Activated naive CD8-positive, alpha-beta T cell treated with anti-CD3 and anti-CD28 coated beads, Interleukin-2, amount 50 U/mL, for 16 hours (primary cell): ENCODE results near the gene ADAMTS10.
"Not testable (repeated sequence)": the region's sequence is repeated elsewhere in the genome, so short reads cannot be mapped to it uniquely, and the experiment has no call there.

Source experiments
- DNase-seq: peaks from one replicate; pipeline ENCODE4 v3.0.0-alpha.2; 2020; ENCODE audit warnings: low read depth, low spot score

ADAMTS10 gene

DNA sequence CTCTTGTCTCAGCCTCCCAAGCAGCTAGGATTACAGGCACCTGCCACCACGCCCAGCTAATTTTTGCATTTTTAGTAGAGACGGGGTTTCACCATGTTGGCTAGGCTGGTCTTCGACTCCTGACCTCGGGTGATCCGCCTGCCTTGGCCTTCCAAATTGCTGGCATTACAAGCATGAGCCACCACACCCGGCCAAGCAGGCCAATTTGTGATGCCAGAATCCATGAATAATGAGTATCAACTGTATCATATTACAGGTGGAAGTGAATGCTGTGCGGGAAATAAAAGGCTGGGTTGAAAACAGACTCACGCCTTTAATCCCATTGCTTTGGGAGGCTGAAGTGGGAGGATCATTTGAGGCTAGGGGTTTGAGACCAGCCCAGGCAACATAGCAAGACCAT is 16.3 kb upstream of the ADAMTS10 start:
- DNase-seq, result no peak

DNA sequence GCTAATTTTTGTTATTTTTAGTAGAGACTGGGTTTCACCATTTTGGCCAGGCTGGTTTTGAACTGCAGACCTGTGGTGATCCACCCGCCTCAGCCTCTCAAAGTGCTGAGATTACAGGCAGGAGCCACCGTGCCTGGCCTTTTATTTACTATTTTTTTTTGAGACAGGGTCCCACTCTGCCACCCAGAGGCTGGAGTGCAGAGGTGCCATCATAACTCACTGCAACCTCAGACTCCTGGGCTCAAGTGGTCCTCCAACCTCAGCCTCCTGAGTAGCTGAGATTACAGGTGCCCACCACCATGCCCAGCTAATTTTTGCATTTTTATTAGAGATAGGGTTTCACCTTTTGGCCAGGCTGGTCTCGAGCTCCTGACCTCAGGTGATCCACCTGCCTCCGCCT is 12.4 kb upstream of the ADAMTS10 start:
- DNase-seq, result not testable (repeated sequence)

DNA sequence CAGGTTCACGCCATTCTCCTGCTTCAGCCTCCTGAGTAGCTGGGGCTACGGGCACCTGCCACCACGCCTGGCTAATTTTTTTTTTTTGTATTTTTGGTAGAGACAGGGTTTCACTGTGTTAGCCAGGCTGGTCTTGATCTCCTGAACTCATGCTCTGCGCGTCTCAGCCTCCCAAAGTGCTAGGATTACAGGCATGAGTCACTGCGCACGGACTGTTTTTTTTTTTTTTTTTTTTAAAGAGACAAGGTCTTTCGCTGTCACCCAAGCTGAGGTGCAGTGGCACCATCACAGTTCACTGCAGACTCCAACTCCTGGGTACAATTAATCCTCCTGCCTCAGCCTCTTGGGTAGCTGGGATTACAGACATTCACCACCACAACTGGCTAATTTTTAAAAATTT is 8.2 kb upstream of the ADAMTS10 start:
- DNase-seq, result no peak

DNA sequence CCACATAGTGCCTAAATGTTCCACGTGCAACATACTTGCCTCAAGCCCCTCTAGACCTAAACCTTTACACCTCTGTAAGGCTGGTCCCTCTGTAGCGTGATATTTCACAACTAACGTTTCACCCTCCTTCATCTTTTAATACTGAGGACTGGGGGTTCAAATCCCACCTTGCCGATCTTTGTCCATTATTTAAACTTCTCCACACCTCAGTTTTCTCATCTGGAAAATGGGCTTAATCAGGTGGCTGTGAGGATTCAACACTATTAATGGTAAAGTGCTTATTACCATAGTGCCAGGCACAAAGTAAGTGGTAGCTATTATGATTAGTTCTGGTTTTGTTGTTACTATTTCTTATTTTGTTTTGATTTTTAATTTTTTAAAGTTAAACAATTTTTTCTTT is 7.5 kb upstream of the ADAMTS10 start:
- no peak for DNase-seq

DNA sequence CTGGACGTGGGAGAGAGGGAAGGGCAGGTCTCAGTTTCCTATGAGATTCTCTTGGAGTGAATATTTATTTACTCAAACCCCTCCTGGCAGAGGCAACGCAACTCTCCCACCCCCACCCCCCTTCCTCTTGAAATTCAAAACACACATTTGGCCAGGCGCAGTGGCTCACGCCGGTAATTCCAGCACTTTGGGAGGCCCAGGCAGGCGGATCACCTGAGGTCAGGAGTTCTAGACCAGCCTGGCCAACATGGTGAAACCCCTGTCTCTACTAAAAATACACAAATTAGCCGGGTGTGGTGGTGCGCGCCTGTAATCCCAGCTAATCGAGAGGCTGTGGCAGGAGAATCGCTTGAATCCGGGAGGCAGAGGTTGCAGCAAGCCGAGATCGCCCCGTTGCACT is 6.8 kb upstream of the ADAMTS10 start:
- DNase-seq, result not testable (repeated sequence)

DNA sequence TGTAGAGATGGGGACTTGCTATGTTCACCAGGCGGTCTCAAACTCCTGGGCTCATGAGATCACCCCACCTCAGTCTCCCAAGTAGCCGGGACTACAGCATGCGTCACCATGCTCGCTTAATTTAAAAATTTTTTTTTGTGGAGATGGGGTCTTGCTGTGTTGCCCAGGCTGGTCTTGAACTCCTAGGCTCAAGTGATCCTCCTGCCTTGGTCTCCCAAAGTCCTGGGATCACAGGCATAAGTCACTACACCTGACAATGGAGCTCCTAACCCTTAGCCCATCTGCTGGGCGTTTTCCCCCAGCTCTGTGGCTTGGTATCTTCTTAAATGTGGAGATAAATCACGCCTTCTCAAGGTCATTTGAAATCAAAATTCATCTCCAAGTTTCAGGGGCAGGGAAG is 6.3 kb upstream of the ADAMTS10 start:
- DNase-seq, result no peak

DNA sequence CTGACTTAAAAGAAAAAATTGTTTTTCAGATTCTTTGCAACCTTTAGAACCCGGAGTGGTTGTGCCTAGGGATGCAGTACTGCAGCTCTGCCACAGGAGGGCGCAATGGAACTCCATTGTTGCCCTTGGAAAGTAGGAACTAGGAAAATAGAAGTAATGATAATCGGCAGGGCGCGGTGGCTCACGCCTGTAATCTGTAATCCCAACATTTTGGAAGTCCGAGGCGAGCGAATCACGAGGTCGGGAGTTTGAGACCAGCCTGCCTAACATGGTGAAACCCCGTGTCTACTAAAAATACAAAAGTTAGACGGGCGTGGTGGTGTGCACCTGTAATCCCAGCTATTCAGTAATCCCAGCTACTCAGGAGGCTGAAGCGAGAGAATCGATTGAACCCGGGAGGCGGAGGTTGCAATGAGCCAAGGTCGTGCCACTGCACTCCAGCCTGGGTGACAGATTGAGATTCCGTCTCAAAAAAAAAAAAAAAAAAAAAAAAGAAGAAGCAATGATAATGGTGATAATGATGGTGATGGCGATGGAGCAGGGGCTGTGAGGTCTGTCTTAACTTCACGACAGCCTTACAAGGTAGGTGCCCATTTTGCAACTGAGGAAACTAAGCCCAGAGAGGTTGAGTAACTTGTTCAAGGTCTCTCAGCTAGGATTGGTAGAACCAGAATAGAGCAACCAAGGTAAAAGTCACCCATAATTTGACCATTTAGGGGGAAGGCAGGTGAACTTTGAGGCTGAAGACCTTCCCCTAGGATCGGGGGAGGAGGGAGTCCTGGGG is 5.5 kb upstream of the ADAMTS10 start:
- DNase-seq, result no peak

DNA sequence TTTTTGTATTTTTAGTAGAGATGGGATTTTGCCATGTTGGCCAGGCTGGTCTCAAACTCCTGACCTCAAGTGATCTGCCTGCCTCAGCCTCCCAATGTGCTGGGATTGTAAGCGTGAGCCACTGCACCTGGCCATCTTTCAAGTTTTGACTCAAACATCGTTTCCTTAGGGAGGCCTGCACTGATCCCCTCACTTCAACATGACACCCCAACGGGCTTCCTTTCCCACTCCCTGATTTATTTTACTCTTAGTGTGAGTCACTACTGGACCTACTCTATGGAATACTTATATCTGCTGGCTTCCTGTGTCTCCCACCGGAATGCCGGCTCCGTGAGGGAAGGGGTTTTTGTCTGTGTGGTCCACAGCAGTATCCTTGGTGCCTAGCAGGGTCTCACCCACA is 4.5 kb upstream of the ADAMTS10 start:
- DNase-seq, result no peak

DNA sequence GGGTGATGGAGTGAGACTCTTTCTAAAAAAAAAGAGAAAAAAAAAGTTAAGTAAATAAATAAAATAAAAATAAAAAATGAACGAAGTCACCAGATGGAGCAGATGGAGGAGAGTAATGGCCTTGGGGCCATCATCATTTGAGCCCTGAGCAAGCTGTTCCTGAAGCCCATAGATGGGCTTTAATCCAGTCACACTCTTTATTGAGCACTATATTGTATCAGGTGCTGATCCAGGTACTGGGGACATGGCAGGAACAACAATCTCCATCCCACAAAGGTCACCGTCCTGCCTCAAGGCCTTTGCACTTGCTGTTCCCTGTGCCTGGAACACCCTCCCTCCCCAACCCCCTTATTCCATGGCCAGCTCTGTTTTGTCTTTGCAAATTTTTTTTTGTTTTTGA is 3.9 kb upstream of the ADAMTS10 start:
- no peak for DNase-seq

DNA sequence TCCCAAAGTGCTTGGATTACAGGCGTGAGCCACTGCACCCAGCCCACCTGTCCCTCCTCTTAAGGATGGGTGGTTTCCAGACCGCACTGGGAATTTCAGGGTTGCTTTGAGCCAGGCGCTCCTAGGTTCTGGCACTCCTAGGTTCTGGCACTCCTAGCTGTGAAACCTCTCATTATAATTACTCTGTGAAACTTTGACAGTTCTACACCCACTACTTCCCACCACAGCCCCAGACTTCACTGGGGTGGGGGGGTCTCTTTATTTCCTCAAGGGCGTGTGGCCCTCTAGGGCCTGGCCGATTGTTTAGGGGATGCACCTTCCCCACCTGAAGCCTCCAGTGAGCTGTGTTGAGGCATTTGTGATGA is 2.3 kb upstream of the ADAMTS10 start:
- no peak for DNase-seq

DNA sequence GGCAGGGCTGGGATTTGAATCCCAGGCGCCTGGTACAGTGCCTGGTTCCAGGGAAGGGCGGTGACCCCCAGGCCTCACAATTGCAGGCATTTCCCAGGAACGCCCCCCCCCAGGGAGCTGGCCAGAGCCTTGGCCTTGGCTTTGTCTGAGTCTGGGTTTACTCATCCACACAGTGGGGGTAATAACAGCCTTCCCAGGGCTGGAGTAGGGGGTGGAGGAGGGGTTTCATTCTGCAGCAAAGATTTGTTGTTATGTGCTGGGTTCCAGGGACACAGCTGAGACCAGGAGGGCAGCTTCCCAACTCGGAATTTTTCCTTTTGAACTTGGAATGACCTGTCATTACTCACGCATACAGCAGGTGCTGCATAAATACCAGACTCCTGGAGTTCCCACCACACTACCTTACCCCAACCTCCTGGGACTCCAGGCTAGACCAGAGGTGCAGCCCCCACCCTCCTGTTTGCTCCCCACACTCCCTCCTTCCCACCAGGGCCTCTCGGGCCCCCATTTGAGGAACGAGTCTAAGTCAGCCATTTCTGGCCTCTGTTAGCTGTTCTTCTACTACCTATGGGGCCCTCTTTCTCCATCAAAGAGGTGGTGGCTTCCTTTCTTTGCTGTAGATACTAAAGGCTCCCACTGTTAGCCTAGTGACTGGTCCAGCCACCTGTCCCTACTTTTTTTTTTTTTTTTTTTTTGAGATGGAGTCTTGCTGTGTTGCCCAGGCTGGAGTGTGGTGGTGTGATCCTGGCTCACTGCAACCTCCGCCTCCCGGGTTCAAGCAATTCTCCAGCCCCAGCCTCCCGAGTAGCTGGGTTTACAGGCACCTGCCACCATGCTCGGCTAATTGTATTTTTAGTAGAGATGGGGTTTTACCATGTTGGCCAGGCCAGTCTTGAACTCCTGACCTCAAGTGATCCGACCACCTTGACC is 1.6 kb upstream of the ADAMTS10 start:
- no peak for DNase-seq

DNA sequence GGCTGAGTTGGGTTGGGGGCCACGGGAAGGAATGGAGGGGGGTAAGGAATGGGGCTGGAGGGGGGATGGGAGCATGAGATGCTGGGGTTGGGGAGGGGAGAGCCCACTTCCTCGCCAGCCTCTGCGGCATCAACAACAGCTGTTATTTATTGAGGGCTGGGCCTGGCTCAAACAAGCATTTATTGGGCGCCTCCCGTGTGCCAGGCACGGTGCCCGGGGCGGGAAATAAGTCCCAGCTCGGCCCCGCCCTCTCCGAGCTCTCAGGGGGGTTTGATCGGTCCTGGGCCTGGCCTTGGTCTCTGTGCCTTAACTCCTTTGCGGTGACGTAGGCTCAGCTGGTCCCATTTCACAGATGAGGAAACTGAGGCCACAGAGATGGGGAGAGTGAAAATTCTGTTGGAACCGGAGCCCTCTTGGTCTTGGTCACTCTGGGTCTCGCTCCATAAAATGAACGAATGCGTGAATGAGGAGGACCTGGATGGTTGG is 919 bp upstream of the ADAMTS10 start:
- no peak for DNase-seq

DNA sequence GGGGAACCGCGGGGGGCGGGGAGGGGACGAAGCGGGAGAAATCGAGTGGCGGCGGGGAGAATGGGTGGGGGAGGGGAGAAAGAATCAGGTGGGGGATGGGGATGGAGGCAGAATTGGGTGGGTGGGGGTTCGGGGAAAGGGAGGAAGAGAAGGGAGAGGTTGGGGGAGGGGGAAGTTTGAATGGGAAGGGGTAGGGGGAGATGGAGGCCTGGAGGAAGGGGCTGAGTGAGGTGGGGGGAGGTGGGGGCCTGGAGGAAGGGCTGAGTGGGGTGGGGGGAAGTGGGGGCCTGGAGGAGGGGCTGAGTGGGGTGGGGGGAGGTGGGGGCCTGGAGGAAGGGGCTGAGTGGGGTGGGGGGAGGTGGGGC is 403 bp upstream of the ADAMTS10 start:
- no peak for DNase-seq

DNA sequence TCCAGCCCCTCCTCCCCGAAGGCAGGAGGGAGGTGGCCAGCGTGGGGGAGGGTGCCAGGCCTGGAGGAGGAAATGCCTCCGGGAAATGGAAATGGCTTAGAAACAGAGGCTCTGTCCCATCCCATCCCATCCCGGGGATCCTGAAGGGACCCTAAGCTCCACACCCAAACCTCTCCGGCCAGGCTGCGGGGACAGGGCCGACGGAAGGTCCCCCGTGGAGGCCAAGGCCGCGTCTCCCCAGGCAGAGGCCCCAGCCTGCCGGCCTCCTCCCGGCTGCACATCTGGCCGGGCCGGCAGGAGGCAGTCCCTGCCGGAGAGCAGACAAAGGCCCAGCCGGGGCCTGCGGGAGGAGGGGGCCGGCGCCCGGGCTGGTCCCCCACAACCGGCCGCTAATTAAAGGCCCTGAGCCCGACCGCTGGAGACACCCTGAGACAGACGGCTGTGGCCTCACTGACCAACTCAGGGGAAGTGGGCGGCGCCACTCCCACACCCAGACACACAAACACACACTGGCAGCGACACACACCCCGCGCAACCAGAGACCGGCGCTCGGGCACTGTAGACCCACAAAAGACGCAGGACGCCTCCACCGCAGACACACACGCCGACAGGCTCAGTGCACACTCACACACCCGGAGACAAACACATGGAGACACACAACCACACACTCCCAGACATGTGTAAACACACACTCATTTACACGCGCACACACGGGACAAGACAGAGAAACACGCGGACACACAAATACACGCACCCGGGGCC is 1.1 kb downstream of the ADAMTS10 start:
- DNase-seq, result no peak

DNA sequence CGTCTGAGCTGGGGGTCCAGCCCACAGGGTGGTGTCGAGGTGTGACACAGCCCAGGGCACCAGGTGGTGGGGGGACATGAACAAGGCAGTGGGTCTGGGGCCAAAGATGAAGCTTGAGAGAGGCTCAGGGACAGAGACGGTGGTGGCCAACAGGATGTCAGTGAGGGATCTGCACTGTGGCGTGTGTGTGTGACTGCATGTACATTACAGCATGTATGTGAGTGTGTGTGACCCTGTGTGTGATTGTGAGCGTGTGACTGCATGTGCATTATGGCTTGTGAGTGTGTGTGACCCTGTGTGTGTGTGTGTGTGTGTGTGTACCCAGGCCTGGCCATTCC is 1.6 kb downstream of the ADAMTS10 start:
- DNase-seq, result no peak

DNA sequence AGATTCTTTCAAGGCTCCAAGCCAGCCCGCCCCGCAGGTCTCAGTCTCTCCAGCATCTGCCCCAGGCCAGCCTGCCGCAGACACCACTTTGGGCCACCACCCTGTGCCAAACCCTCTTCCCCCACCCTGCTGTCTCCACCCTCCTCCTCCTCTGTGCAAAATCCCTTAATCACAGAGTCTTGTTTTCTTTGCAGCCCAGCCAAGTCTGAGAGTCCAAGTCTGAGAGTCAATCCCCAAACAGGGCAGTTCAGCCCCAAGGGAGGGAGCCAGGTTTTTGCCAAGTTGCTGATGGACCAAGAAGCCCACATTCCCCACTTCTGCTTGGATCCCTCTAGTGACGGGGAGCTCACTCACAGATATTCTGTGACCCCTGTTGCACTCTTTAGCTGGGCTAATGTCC is 3.1 kb downstream of the ADAMTS10 start:
- DNase-seq, result no peak

DNA sequence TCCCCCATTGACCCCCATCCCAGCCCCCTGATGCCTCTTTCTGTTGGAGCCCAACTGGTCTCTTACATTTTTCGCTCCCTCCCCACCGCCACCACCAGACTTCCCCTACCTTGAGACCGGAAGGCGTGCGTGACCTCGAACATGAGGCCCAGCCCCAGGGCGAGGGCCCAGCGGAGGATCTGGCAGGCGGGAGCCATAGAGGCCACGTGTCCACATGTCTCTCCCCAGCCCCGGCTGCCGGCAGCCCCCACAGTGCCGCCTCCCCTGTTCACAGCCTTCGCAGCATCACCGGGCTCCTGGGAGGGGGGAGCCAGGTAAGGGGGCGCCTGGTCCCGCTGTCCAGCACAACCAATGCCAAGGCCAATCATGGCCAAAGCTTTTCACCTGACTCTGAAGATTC is 5.0 kb downstream of the ADAMTS10 start:
- DNase-seq, result no peak

DNA sequence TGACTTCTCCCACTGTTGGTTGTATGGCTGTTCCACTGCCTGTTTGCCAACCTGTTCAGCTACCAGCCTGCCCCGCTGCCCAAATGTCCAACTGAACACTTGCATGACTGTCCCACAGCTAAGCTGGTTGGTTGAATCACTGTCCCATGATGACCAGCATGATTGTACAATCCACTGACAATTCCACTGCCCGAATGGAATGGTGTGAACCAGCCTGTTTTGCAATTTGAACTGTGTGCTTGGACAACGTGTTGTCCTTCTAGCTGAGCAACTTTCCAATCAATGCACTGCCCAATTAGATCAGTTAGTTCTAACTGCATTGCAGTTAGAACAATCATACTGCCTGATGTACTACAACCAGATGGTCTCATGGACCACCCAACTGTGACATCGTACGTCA is 8.7 kb downstream of the ADAMTS10 start:
- DNase-seq, result no peak

DNA sequence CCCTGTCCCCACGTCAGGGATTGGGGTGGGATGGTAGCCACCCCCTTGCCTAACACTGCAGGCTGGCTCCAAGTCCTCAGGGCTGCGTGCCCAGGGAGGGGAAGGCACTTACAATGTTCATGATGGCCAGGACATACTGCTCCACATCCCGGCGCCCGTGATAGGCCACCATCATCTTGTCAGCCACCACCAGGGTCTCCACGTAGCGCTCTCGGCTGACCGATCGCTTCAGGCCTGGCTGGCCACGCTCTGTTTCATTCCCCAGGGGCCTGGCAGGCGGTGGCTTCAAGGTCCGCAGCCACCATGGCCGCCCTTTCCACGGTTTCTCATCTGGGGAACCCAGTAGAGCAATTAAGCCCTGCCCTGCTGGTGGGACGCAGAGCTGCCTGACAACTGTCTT is 9.7 kb downstream of the ADAMTS10 start:
- no peak for DNase-seq

DNA sequence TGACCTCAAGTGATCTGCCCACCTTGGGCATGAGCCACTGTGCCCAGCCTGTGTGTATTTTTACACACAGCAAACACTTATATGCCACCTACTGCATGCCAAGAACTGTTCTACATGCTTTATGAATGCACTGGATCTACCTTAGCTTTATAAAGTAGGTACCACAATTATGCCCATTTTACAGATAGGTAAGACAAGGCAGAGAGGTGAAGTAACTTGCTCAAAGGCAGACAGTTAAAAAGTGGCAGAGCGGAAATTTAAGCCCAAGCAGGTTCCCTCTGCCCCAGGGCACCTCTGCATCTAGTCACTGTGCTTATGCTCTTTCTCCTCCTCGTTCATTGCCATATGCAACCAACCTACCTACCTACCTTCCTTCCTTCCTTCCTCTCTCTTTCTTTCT is 10.5 kb downstream of the ADAMTS10 start:
- no peak for DNase-seq

DNA sequence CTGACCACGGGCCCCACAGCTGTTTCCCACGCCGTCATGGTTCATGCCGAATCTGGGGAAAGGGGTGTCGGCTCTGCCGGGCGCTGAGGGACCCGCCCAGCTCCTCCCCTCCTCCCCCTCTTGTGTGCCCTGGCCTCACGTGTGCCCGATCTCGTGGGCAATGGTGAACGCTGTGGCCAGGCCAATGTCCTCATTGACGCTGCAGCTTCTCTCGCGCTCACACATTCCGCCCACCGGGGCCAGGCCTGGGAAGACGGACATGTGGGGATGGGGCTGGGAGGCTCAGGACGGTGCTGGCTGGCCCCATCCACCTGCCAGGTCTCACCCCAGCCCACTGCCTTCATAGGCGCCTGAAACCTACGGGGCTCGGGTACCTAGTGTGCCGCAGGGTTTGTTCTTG is 14.3 kb downstream of the ADAMTS10 start:
- DNase-seq, result no peak

DNA sequence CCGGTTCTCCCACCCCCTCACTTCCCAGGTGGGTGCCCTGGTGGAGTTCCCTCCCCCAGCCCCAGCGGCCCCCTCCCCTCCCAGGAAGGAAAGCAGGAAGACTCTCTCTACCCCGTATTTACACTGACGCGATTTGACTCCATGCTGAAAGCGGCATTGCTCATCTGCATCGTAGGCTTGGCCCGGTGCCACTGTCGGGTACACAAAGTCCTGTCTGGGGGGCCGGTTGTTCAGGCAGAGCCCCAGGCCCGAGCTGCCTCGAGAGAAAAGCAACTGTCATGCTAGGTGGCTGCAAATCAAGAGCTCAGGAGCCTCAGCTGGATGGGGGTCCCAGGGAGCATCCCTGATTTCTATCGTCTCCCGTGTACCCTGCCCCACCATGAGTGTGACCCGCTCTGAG is 14.9 kb downstream of the ADAMTS10 start:
- no peak for DNase-seq
